ENCODE results near the gene FOSL1. TPM values are rescaled to one million over a fixed set of nuclear protein-coding genes. Genes with fewer than 3 reads are reported as not detected.

Gene FOSL1
- total RNA-seq, 1 experiment from 2014 or later = not detected

- Histone ChIP-seq H3K4me2 (ENCODE audit: low read depth, low read length, poor library complexity, severe bottlenecking) (peak within 1 kb of the TSS; percentile 100), H3K36me3 (ENCODE audit: insufficient read depth, low read length) (peaks cover 8% of the 10 kb centered on the region; the same call in 1 of the 2 replicates), H3K4me3 (ENCODE audit: low read length) (peak within 1 kb of the TSS; percentile 96), H3K9ac (ENCODE audit: low read length) (peak within 1 kb of the TSS; percentile 97), H3K27me3 (ENCODE audit: low read length) (no peaks in the 10 kb centered on the region), H3K27ac (ENCODE audit: low read length) (peak within 1 kb of the TSS; percentile 64), H3K9me2 (replicated peaks; ENCODE audit: insufficient read depth, low read length) (no peaks in the 10 kb centered on the region), H3K79me2 (ENCODE audit: low read length) (peaks cover 35% of the 10 kb centered on the region), H4K20me1 (ENCODE audit: insufficient read depth, low read depth, low read length) (peaks cover 8% of the 10 kb centered on the region; the same call in 1 of the 2 replicates), H3K4me1 (ENCODE audit: low read length) (peaks cover 66% of the 10 kb centered on the region), H2AFZ (ENCODE audit: low read length) (peak within 1 kb of the TSS; percentile 95; the same call in 1 of the 2 replicates), H3K9me3 (ENCODE audit: low read length) (no peaks in the 10 kb centered on the region)
- DNase-seq = peak; percentile 98
These were observed 9.6 kb downstream of the FOSL1 start, which contains the start of gene CCDC85B for GRCh38 chr11:65890324-65891218. TSS of gene CCDC85B (plus strand) at chr11:65890673. CDS start at chr11:65890784, 111 bp downstream.

GRCh38 chr11:65888163-65888814 is 11.9 kb downstream of the FOSL1 start, which contains the start of gene FIBP:
TSS of gene FIBP (minus strand) at chr11:65888471. CDS start at chr11:65888418, 53 bp downstream.
- Histone ChIP-seq H3K4me3 (ENCODE audit: low read length) (peak within 1 kb of the TSS; percentile 95), H3K9me2 (replicated peaks; ENCODE audit: insufficient read depth, low read length) (no peaks in the 10 kb centered on the region), H3K4me2 (ENCODE audit: low read depth, low read length, poor library complexity, severe bottlenecking) (peak within 1 kb of the TSS; percentile 100), H3K4me1 (ENCODE audit: low read length) (peaks cover 66% of the 10 kb centered on the region), H3K27me3 (ENCODE audit: low read length) (no peaks in the 10 kb centered on the region), H3K79me2 (ENCODE audit: low read length) (peaks cover 35% of the 10 kb centered on the region), H3K9ac (ENCODE audit: low read length) (peak within 1 kb of the TSS; percentile 94), H3K36me3 (ENCODE audit: insufficient read depth, low read length) (peaks cover 21% of the 10 kb centered on the region), H3K9me3 (ENCODE audit: low read length) (no peaks in the 10 kb centered on the region), H3K27ac (ENCODE audit: low read length) (peak within 1 kb of the TSS; percentile 64), H4K20me1 (ENCODE audit: insufficient read depth, low read depth, low read length) (peaks cover 8% of the 10 kb centered on the region; the same call in 1 of the 2 replicates), H2AFZ (ENCODE audit: low read length) (peak within 1 kb of the TSS; percentile 95)
- peak; percentile 98 for DNase-seq

- Histone ChIP-seq H3K79me2 (ENCODE audit: low read length) (peaks cover 35% of the 10 kb centered on the region), H4K20me1 (ENCODE audit: insufficient read depth, low read depth, low read length) (peaks cover 8% of the 10 kb centered on the region; the same call in 1 of the 2 replicates), H3K4me1 (ENCODE audit: low read length) (peaks cover 61% of the 10 kb centered on the region), H3K4me2 (ENCODE audit: low read depth, low read length, poor library complexity, severe bottlenecking) (peak overlapping the region; percentile 100), H3K4me3 (ENCODE audit: low read length) (peak overlapping the region; percentile 95), H2AFZ (ENCODE audit: low read length) (peak overlapping the region; percentile 89; the same call in 1 of the 2 replicates), H3K9ac (ENCODE audit: low read length) (peak overlapping the region; percentile 94), H3K27me3 (ENCODE audit: low read length) (no peaks in the 10 kb centered on the region), H3K36me3 (ENCODE audit: insufficient read depth, low read length) (peaks cover 25% of the 10 kb centered on the region), H3K9me3 (ENCODE audit: low read length) (no peaks in the 10 kb centered on the region), H3K27ac (ENCODE audit: low read length) (peak overlapping the region; percentile 30; the same call in 1 of the 2 replicates), H3K9me2 (replicated peaks; ENCODE audit: insufficient read depth, low read length) (no peaks in the 10 kb centered on the region)
- DNase-seq = peak; percentile 68
These were observed 12.4 kb downstream of the FOSL1 start for GRCh38 chr11:65887723-65888162.

DNA sequence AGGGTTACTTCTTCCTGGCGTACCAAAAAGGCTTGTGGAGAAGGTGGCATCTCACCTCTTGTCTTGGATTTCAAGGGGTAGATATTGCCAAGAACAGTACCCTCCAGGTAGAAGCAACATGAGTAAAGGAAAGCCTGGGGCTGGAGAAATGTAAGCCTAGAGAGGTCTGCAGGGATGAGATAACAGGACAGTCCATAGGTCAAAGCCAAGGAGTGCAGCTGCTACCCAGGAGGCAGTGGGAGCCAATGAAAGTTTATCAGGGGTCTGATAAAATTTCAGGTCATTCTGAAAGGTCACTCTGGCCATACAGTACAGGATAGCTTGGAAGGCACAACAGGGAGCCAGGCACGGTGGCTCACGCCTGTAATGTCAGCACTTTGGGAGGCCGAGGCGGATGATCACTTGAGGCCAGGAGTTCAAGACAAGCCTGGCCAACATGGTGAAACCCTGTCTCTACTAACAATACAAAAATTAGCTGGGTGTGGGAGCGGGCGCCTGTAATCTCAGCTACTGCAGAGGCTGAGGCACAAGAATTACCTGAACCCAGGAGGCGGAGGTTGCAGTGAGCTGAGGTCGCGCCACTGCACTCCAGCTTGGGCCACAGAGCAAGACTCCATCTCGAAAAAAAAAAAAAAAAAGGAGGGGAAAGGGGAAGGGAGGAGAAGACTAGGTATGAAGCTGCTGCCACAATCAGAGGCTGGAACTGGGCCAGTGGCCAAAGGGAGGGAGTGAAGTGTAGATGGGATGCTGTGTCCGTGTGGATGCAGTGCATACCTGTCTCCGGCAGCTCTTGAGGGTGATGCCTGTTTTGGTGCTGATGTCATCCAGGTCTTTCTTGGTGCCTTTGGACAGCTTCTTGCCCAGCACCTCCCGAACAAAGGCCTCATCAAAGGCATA is 13.1 kb downstream of the FOSL1 start:
- Histone ChIP-seq H3K36me3 (ENCODE audit: insufficient read depth, low read length) (peaks cover 25% of the 10 kb centered on the region), H3K4me1 (ENCODE audit: low read length) (peaks cover 54% of the 10 kb centered on the region), H3K9me2 (replicated peaks; ENCODE audit: insufficient read depth, low read length) (no peaks in the 10 kb centered on the region), H4K20me1 (ENCODE audit: insufficient read depth, low read depth, low read length) (peaks cover 5% of the 10 kb centered on the region; the same call in 1 of the 2 replicates), H3K9ac (ENCODE audit: low read length) (peak overlapping the region; percentile 94), H2AFZ (ENCODE audit: low read length) (no peak overlapping the region), H3K27me3 (ENCODE audit: low read length) (no peaks in the 10 kb centered on the region), H3K27ac (ENCODE audit: low read length) (peak overlapping the region; percentile 30; the same call in 1 of the 2 replicates), H3K4me2 (ENCODE audit: low read depth, low read length, poor library complexity, severe bottlenecking) (peak overlapping the region; percentile 100), H3K79me2 (ENCODE audit: low read length) (peaks cover 35% of the 10 kb centered on the region), H3K4me3 (ENCODE audit: low read length) (peak overlapping the region; percentile 95), H3K9me3 (ENCODE audit: low read length) (no peaks in the 10 kb centered on the region)
- DNase-seq = no peak

GRCh38 chr11:65885808-65886536 is 14.2 kb downstream of the FOSL1 start:
- Histone ChIP-seq H4K20me1 (ENCODE audit: insufficient read depth, low read depth, low read length) (no peaks in the 10 kb centered on the region; the same call in 1 of the 2 replicates), H3K4me3 (ENCODE audit: low read length) (no peak overlapping the region), H3K27me3 (ENCODE audit: low read length) (no peaks in the 10 kb centered on the region), H3K4me2 (ENCODE audit: low read depth, low read length, poor library complexity, severe bottlenecking) (peak overlapping the region; percentile 100), H3K79me2 (ENCODE audit: low read length) (peaks cover 24% of the 10 kb centered on the region), H3K36me3 (ENCODE audit: insufficient read depth, low read length) (peaks cover 25% of the 10 kb centered on the region), H2AFZ (ENCODE audit: low read length) (no peak overlapping the region), H3K4me1 (ENCODE audit: low read length) (peaks cover 48% of the 10 kb centered on the region), H3K27ac (ENCODE audit: low read length) (no peak overlapping the region), H3K9me2 (replicated peaks; ENCODE audit: insufficient read depth, low read length) (no peaks in the 10 kb centered on the region), H3K9ac (ENCODE audit: low read length) (no peak overlapping the region; the same call in 1 of the 2 replicates), H3K9me3 (ENCODE audit: low read length) (no peaks in the 10 kb centered on the region)
- no peak for DNase-seq

DNA sequence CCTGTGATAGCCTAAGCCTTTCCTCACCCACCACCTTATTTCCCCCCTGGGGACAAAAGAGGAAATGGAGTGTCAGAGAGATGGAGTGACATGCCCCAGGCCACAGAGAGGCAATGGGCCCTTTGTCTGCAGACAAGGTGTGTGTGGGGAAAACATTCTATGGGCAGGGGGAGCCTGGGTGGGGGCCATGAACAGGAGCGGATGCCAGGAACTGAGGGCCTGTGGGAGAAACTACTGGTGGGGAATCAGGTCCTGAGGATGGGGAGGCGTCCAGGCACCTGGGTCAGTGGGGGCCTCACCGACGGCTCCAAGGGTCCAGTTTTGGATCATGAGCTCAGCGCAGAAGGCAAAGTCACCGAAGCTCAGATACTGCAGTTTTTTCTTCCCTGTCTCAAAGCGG is 15.0 kb downstream of the FOSL1 start:
- H3K4me1 ChIP-seq (ENCODE audit: low read length) = peaks cover 47% of the 10 kb centered on the region
- no peaks in the 10 kb centered on the region; the same call in 1 of the 2 replicates for H4K20me1 ChIP-seq (ENCODE audit: insufficient read depth, low read depth, low read length)
- no peak overlapping the region for H3K4me2 ChIP-seq (ENCODE audit: low read depth, low read length, poor library complexity, severe bottlenecking)
- no peaks in the 10 kb centered on the region for H3K9me2 ChIP-seq (replicated peaks; ENCODE audit: insufficient read depth, low read length)
- DNase-seq = peak; percentile 54
- no peaks in the 10 kb centered on the region for H3K9me3 ChIP-seq (ENCODE audit: low read length)
- peaks cover 22% of the 10 kb centered on the region for H3K79me2 ChIP-seq (ENCODE audit: low read length)
- no peak overlapping the region for H3K4me3 ChIP-seq (ENCODE audit: low read length)
- H3K9ac ChIP-seq (ENCODE audit: low read length) = no peak overlapping the region; the same call in 1 of the 2 replicates
- H3K27me3 ChIP-seq (ENCODE audit: low read length) = no peaks in the 10 kb centered on the region
- no peak overlapping the region for H2AFZ ChIP-seq (ENCODE audit: low read length)
- no peak overlapping the region for H3K27ac ChIP-seq (ENCODE audit: low read length)
- peaks cover 25% of the 10 kb centered on the region for H3K36me3 ChIP-seq (ENCODE audit: insufficient read depth, low read length)

- peak; percentile 92 for DNase-seq
- Histone ChIP-seq H3K9ac (ENCODE audit: low read length) (no peak overlapping the region; the same call in 1 of the 2 replicates), H3K4me1 (ENCODE audit: low read length) (peaks cover 41% of the 10 kb centered on the region), H4K20me1 (ENCODE audit: insufficient read depth, low read depth, low read length) (no peaks in the 10 kb centered on the region; the same call in 1 of the 2 replicates), H2AFZ (ENCODE audit: low read length) (no peak overlapping the region), H3K79me2 (ENCODE audit: low read length) (peaks cover 22% of the 10 kb centered on the region), H3K9me2 (replicated peaks; ENCODE audit: insufficient read depth, low read length) (no peaks in the 10 kb centered on the region), H3K4me3 (ENCODE audit: low read length) (no peak overlapping the region), H3K36me3 (ENCODE audit: insufficient read depth, low read length) (peaks cover 25% of the 10 kb centered on the region), H3K4me2 (ENCODE audit: low read depth, low read length, poor library complexity, severe bottlenecking) (no peak overlapping the region), H3K27ac (ENCODE audit: low read length) (no peak overlapping the region), H3K9me3 (ENCODE audit: low read length) (no peaks in the 10 kb centered on the region), H3K27me3 (ENCODE audit: low read length) (no peaks in the 10 kb centered on the region)
These were observed 15.5 kb downstream of the FOSL1 start for GRCh38 chr11:65884716-65885092.
